ENCODE results near the gene WDR1. TPM values are rescaled to one million over a fixed set of nuclear protein-coding genes. Genes with fewer than 3 reads are reported as not detected.

The WDR1 gene
- total RNA-seq, 2 experiments from 2014 or later = 77.6 to 152 TPM

- Histone ChIP-seq H2AFZ (ENCODE audit: low read length) (no peak overlapping the region), H3K4me1 (ENCODE audit: insufficient read depth, low read length, poor library complexity, severe bottlenecking) (no peaks in the 10 kb centered on the region), H3K79me2 (ENCODE audit: insufficient read depth, low read depth, low read length) (no peaks in the 10 kb centered on the region), H3K9me2 (ENCODE audit: insufficient read depth, low read length) (no peaks in the 10 kb centered on the region), H3K27ac (ENCODE audit: low read depth, low read length, poor library complexity, severe bottlenecking) (no peak overlapping the region), H3K4me3 (ENCODE audit: low read depth, low read length, poor library complexity, severe bottlenecking) (no peak overlapping the region), H4K20me1 (ENCODE audit: insufficient read depth, low read length) (no peaks in the 10 kb centered on the region), H3K4me2 (ENCODE audit: low read length) (no peak overlapping the region), H3K36me3 (ENCODE audit: insufficient read depth, low read length) (no peaks in the 10 kb centered on the region), H3K9me3 (ENCODE audit: low read length) (no peaks in the 10 kb centered on the region)
- intact Hi-C loops (cut with micrococcal nuclease; ENCODE audit: unreplicated experiment) = loop anchor here (2.0 kb wide), 1 partner anchor 299 kb away; no protein-coding TSS in a partner anchor
- ChIA-PET POLR2A (interaction anchor here (0.7 kb wide), 1 partner anchor 103 kb away, joined by 4 read pairs; no protein-coding TSS in a partner anchor), CTCF (ENCODE audit: unreplicated experiment) (no interaction called here)
- no peak for DNase-seq (ENCODE audit: low spot score)
- TF ChIP-seq EZH2phosphoT487 (IDR thresholded peaks at IDR 0.05; ENCODE audit: borderline replicate concordance, low read depth, low read length) = no peak
- BruUV-seq (replicated peaks) = no TSS peak
Observed at GRCh38 chr4:10061650-10062415, 54.8 kb downstream of the WDR1 start.

- H4K20me1 ChIP-seq (ENCODE audit: insufficient read depth, low read length) = no peaks in the 10 kb centered on the region
- H3K4me3 ChIP-seq (ENCODE audit: low read depth, low read length, poor library complexity, severe bottlenecking) = no peak overlapping the region
- no peak overlapping the region for H2AFZ ChIP-seq (ENCODE audit: low read length)
- H3K9me2 ChIP-seq (ENCODE audit: insufficient read depth, low read length) = no peaks in the 10 kb centered on the region
- ChIA-PET POLR2A (no interaction called here), CTCF (ENCODE audit: unreplicated experiment) (no interaction called here)
- H3K9me3 ChIP-seq (ENCODE audit: low read length) = no peaks in the 10 kb centered on the region
- intact Hi-C loops (cut with micrococcal nuclease; ENCODE audit: unreplicated experiment) = no loop called here
- BruUV-seq (replicated peaks) = no TSS peak
- H3K27ac ChIP-seq (ENCODE audit: low read depth, low read length, poor library complexity, severe bottlenecking) = no peak overlapping the region
- no peak for DNase-seq (ENCODE audit: low spot score)
- H3K4me2 ChIP-seq (ENCODE audit: low read length) = no peak overlapping the region
- H3K36me3 ChIP-seq (ENCODE audit: insufficient read depth, low read length) = no peaks in the 10 kb centered on the region
- H3K79me2 ChIP-seq (ENCODE audit: insufficient read depth, low read depth, low read length) = no peaks in the 10 kb centered on the region
- TF ChIP-seq EZH2phosphoT487 (IDR thresholded peaks at IDR 0.05; ENCODE audit: borderline replicate concordance, low read depth, low read length) = no peak
- TF ChIP-seq CTCF (conservative IDR thresholded peaks at IDR 0.05; ENCODE audit: low read length) = no peak
- H3K4me1 ChIP-seq (ENCODE audit: insufficient read depth, low read length, poor library complexity, severe bottlenecking) = peaks cover 15% of the 10 kb centered on the region
Observed at GRCh38 chr4:10058371-10058770, 58.2 kb downstream of the WDR1 start.

GRCh38 chr4:10057023-10057395 is 59.6 kb downstream of the WDR1 start:
- peaks cover 15% of the 10 kb centered on the region for H3K4me1 ChIP-seq (ENCODE audit: insufficient read depth, low read length, poor library complexity, severe bottlenecking)

More at GRCh38 chr4:10057023-10057395, 59.6 kb downstream of the WDR1 start:
- Histone ChIP-seq H3K4me3 (ENCODE audit: low read depth, low read length, poor library complexity, severe bottlenecking) (no peak overlapping the region), H4K20me1 (ENCODE audit: insufficient read depth, low read length) (no peaks in the 10 kb centered on the region), H3K9me3 (ENCODE audit: low read length) (no peaks in the 10 kb centered on the region), H3K27ac (ENCODE audit: low read depth, low read length, poor library complexity, severe bottlenecking) (no peak overlapping the region), H2AFZ (ENCODE audit: low read length) (no peak overlapping the region), H3K36me3 (ENCODE audit: insufficient read depth, low read length) (no peaks in the 10 kb centered on the region), H3K4me2 (ENCODE audit: low read length) (no peak overlapping the region), H3K9me2 (ENCODE audit: insufficient read depth, low read length) (no peaks in the 10 kb centered on the region), H3K79me2 (ENCODE audit: insufficient read depth, low read depth, low read length) (no peaks in the 10 kb centered on the region)
- intact Hi-C loops (cut with micrococcal nuclease; ENCODE audit: unreplicated experiment) = no loop called here
- ChIA-PET POLR2A (no interaction called here), CTCF (ENCODE audit: unreplicated experiment) (no interaction called here)
- no peak for TF ChIP-seq EZH2phosphoT487 (IDR thresholded peaks at IDR 0.05; ENCODE audit: borderline replicate concordance, low read depth, low read length)
- TF ChIP-seq CTCF (conservative IDR thresholded peaks at IDR 0.05; ENCODE audit: low read length) = no peak
- DNase-seq (ENCODE audit: low spot score) = no peak
- no TSS peak for BruUV-seq (replicated peaks)
